Lower leg skin (tissue), 3 donors: ENCODE results near the gene GRIN2A.

Experiments used
- CTCF ChIP-seq, 3 donors: fragments of 450-650 bp; IDR thresholded peaks; one replicate each; pipeline ENCODE4 v1.5.1; 2016; ENCODE audit warnings: antibody characterized with exemption in 3 of 3, mild to moderate bottlenecking in 3 of 3, moderate library complexity in 2 of 3
- POLR2A ChIP-seq, 2 donors: fragments of 450-650 bp; IDR thresholded peaks; one replicate each; pipeline ENCODE4 v1.6.1; 2016 to 2017; ENCODE audit warnings: antibody characterized with exemption in 2 of 2, mild to moderate bottlenecking in 1 of 2, moderate library complexity in 1 of 2

DNA sequence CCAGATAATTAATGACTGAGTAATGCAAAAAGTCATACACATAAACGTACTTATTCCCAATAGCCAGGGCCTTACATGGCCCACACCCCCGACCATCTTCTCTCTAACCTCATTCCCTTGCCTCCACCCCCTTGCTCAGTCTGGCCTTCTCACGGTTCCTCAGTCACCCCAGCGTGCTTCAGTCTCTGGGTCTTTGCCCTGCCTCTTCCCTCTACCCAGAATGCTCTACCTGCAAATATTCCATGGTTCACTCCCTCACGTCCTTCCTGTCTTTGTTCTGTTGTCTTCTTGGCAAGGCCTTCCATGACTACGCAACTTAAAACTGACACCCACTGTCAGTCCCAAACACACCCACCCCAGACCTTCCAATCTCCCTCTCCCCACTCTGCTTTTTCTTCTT lies 468.3 kb downstream of the GRIN2A start:
- no peak for TF ChIP-seq POLR2A (IDR thresholded peaks at IDR 0.05)
- TF ChIP-seq CTCF (IDR thresholded peaks at IDR 0.05), result no peak
